Activated CD4-positive, alpha-beta T cell treated with anti-CD3 and anti-CD28 coated beads for 24 hours (primary cell): ENCODE measurements around the gene GAB1.

Experiments
- DNase-seq, 2 donors: peaks; one replicate each; pipeline ENCODE4 v3.0.0-alpha.2; 2020; ENCODE audit warnings: low read depth in 2 of 2

The GAB1 gene

GRCh38 chr4:143417679-143418403, 81.2 kb downstream of the GAB1 start:
- DNase-seq: no peak

- no peak for DNase-seq
These were observed 83.6 kb downstream of the GAB1 start for GRCh38 chr4:143420227-143420626.

- DNase-seq: no peak
These were observed 84.9 kb downstream of the GAB1 start for GRCh38 chr4:143421609-143422008.

GRCh38 chr4:143424276-143424675, 87.6 kb downstream of the GAB1 start:
- DNase-seq: no peak

GRCh38 chr4:143431526-143432257, 95.0 kb downstream of the GAB1 start:
- DNase-seq: no peak

- DNase-seq: no peak
These were observed 95.5 kb downstream of the GAB1 start for GRCh38 chr4:143432258-143432591.

GRCh38 chr4:143433231-143433630, 96.6 kb downstream of the GAB1 start:
- DNase-seq: no peak

- DNase-seq: no peak
These were observed 99.3 kb downstream of the GAB1 start for GRCh38 chr4:143435955-143436354.

- no peak for DNase-seq
These were observed 100.8 kb downstream of the GAB1 start for GRCh38 chr4:143437476-143437875.

GRCh38 chr4:143437937-143438336, 101.3 kb downstream of the GAB1 start:
- DNase-seq: no peak

GRCh38 chr4:143438710-143439109, 102.0 kb downstream of the GAB1 start:
- no peak for DNase-seq

GRCh38 chr4:143441109-143441508, 104.4 kb downstream of the GAB1 start:
- DNase-seq: no peak

GRCh38 chr4:143441678-143442077, 105.0 kb downstream of the GAB1 start:
- DNase-seq: no peak

- no peak for DNase-seq
These were observed 107.1 kb downstream of the GAB1 start for GRCh38 chr4:143443728-143444127.

- DNase-seq: no peak
These were observed 114.5 kb downstream of the GAB1 start for GRCh38 chr4:143451186-143451585.

GRCh38 chr4:143455211-143455610, 118.5 kb downstream of the GAB1 start:
- DNase-seq: no peak

- no peak for DNase-seq
These were observed 122.3 kb downstream of the GAB1 start for GRCh38 chr4:143458966-143459365.

GRCh38 chr4:143473334-143474126, 136.9 kb downstream of the GAB1 start:
- no peak for DNase-seq

GRCh38 chr4:143477487-143477886, 140.8 kb downstream of the GAB1 start:
- DNase-seq: no peak

- DNase-seq: no peak
These were observed 144.7 kb downstream of the GAB1 start for GRCh38 chr4:143481361-143481760.

- no peak for DNase-seq
These were observed 146.2 kb downstream of the GAB1 start for GRCh38 chr4:143482840-143483239.

GRCh38 chr4:143486314-143486713, 149.6 kb downstream of the GAB1 start:
- DNase-seq: no peak

GRCh38 chr4:143488687-143489086, 152.0 kb downstream of the GAB1 start:
- no peak for DNase-seq
